Right atrium auricular region (tissue), 2 donors: Measurements from ENCODE around the gene R3HCC1L. TPM values are rescaled to one million over a fixed set of nuclear protein-coding genes. Genes with fewer than 3 reads are reported as not detected.

Source experiments
- DNase-seq: peaks from one replicate; pipeline ENCODE4 v3.0.0-alpha.2; 2019; ENCODE audit warnings: low spot score
- H3K27ac ChIP-seq, 2 donors: fragments of 200-600 bp; sonication (generic); 1 replicate in 1 of 2; 2 replicates in 1 of 2; pipeline ENCODE4 v1.5.1; 2016 to 2019
- H3K27me3 ChIP-seq, 2 donors: fragments of 200-600 bp; sonication (generic); one replicate each; pipeline versions ENCODE4 v1.5.1 to v1.6.0; 2017 to 2019
- H3K36me3 ChIP-seq: fragments of 200-600 bp; sonication (generic); one replicate; pipeline ENCODE4 v1.5.1; 2016
- H3K4me1 ChIP-seq, 2 donors: fragments of 200-600 bp; sonication (generic); one replicate each; pipeline versions ENCODE4 v1.5.1 to v1.6.0; 2017 to 2019
- H3K4me3 ChIP-seq, 2 donors: fragments of 200-600 bp; sonication (generic); 1 replicate in 1 of 2; 2 replicates in 1 of 2; pipeline ENCODE4 v1.5.1; 2017 to 2019; ENCODE audit warnings: mild to moderate bottlenecking in 1 of 2, moderate library complexity in 1 of 2
- H3K9me3 ChIP-seq, 2 donors: fragments of 200-600 bp; sonication (generic); one replicate each; pipeline ENCODE4 v1.5.1; 2019
- CTCF ChIP-seq, 2 donors: fragments of 200-600 bp; sonication (generic); IDR thresholded peaks; one replicate each; pipeline ENCODE4 v1.5.1; 2019; ENCODE audit warnings: antibody characterized with exemption in 2 of 2
- total RNA-seq, 2 donors: library from RNA; depleted of rRNA; stranded (reverse); fragments of >200 nt; gene quantifications; one replicate each; pipeline ENCODE4 v1.1.0, GENCODE V29; 2016

The R3HCC1L gene
- total RNA-seq, 2 donors from 2014 or later = 4.0 to 5.2 TPM

- no peak for TF ChIP-seq CTCF (IDR thresholded peaks at IDR 0.05)
- no peaks in the 10 kb centered on the region for H3K4me1 ChIP-seq
- DNase-seq = no peak
- no peaks in the 10 kb centered on the region for H3K27me3 ChIP-seq
- no peaks in the 10 kb centered on the region for H3K9me3 ChIP-seq
- H3K27ac ChIP-seq = no peak overlapping the region
- H3K36me3 ChIP-seq = no peaks in the 10 kb centered on the region
- no peak overlapping the region for H3K4me3 ChIP-seq
Observed at GRCh38 chr10:98287321-98287720, 152.9 kb downstream of the R3HCC1L start.

GRCh38 chr10:98289802-98290209 is 155.3 kb downstream of the R3HCC1L start:
- DNase-seq = no peak
- Histone ChIP-seq H3K9me3 (no peaks in the 10 kb centered on the region), H3K27me3 (no peaks in the 10 kb centered on the region), H3K27ac (no peak overlapping the region), H3K4me3 (no peak overlapping the region), H3K36me3 (no peaks in the 10 kb centered on the region), H3K4me1 (peaks cover 0 to 17% of the 10 kb centered on the region in 2 donors)
- no peak for TF ChIP-seq CTCF (IDR thresholded peaks at IDR 0.05)

- Histone ChIP-seq H3K27me3 (no peaks in the 10 kb centered on the region), H3K4me1 (peaks cover 0 to 17% of the 10 kb centered on the region in 2 donors), H3K36me3 (no peaks in the 10 kb centered on the region), H3K27ac (no peak overlapping the region), H3K9me3 (no peaks in the 10 kb centered on the region), H3K4me3 (no peak overlapping the region)
- no peak for TF ChIP-seq CTCF (IDR thresholded peaks at IDR 0.05)
- DNase-seq = no peak
Observed at GRCh38 chr10:98292971-98293370, 158.5 kb downstream of the R3HCC1L start.

DNA sequence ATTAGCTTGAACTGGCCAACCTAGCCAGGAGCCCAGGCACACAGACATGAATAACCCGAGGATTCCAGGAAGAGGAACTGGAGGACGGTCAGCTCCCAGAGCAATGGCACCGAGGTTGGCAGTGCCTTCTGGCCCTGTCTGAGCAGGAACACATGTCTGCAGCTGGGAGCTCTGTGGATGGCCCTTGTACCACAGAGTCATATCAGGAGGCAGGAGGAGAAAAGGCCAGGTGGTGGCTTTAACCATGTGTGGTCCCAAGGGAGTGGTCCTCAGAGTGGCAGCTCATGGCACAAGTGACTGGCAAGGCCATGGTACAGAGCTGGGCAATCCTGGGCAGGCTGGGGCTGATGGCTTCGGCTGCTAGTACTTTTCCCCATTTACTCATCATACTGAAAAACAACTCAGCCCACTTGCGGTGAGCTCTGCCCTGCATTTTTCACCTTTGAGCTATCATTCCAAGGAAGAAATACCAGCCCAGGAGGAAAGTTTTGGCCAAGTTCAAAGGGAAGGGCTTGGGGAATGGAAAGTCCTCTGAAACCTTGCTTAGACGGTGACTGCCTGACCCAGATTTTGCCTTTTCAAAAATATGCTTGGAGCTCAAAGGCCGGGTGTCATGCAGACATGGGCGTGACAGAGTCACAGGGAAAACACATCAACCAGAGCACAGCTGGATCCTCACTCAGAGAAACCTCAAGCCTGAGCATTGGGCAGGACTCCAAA is 159.3 kb downstream of the R3HCC1L start:
- no peaks in the 10 kb centered on the region for H3K9me3 ChIP-seq
- DNase-seq = no peak
- H3K27ac ChIP-seq = no peak overlapping the region
- H3K4me3 ChIP-seq = no peak overlapping the region
- H3K4me1 ChIP-seq = peaks cover 0 to 17% of the 10 kb centered on the region in 2 donors
- TF ChIP-seq CTCF (IDR thresholded peaks at IDR 0.05) = no peak
- no peaks in the 10 kb centered on the region for H3K27me3 ChIP-seq
- no peaks in the 10 kb centered on the region for H3K36me3 ChIP-seq

DNA sequence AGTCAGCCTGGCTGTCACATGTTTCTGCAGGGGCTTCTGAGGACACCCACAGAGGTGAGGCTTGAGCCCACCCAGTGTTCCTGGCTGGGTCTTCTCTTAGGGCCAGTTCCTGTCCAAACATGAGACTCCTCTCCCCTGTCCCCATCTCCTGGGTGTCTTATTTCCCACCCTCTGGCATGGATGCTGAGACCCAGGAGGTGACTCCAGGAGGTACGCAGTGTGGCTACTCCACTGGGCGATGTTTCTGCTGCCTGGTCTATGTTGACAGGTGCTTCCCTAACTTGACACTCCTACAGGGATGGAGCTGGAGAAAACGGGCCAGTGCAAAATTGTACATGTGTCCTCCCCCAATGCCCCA is 159.8 kb downstream of the R3HCC1L start:
- no peaks in the 10 kb centered on the region for H3K9me3 ChIP-seq
- DNase-seq = no peak
- no peaks in the 10 kb centered on the region for H3K27me3 ChIP-seq
- peaks cover 0 to 17% of the 10 kb centered on the region in 2 donors for H3K4me1 ChIP-seq
- no peak overlapping the region for H3K27ac ChIP-seq
- no peaks in the 10 kb centered on the region for H3K36me3 ChIP-seq
- no peak overlapping the region for H3K4me3 ChIP-seq
- no peak for TF ChIP-seq CTCF (IDR thresholded peaks at IDR 0.05)

Other genes starting within 250 kb of the R3HCC1L start
- gene CRTAC1, start 104.0 kb upstream of the R3HCC1L start, total RNA-seq = 1 to 10 TPM; 3.5 to 5.6 TPM
- 1 to 10 TPM; 1.5 to 1.6 TPM for gene LOXL4, start 133.5 kb downstream of the R3HCC1L start, total RNA-seq